GM23338 (cell line): ENCODE measurements around the gene WNT7A. TPM values are rescaled to one million over a fixed set of nuclear protein-coding genes. Genes with fewer than 3 reads are reported as not detected.

Experiments
- ATAC-seq: fragments of 200-7000 bp; cut with Tn5 transposase; 3 replicates; pipeline ENCODE4 v1.9.1; 2020
- DNase-seq: peaks from one replicate; pipeline ENCODE4 v3.0.0-alpha.2; 2015; ENCODE audit warnings: low spot score
- H2AFZ ChIP-seq: fragments of 200-600 bp; sonication (generic); 2 replicates; pipeline ENCODE4 v1.8.0; 2016; ENCODE audit warnings: antibody characterized with exemption, mild to moderate bottlenecking, moderate library complexity
- H3F3A ChIP-seq: fragments of 200-600 bp; sonication (generic); replicated peaks from 2 replicates; pipeline ENCODE4 v1.8.0; 2017; ENCODE audit warnings: antibody characterized with exemption, mixed run types, low read depth
- H3K27ac ChIP-seq: fragments of 200-600 bp; sonication (generic); 2 replicates; pipeline ENCODE4 v1.6.1; 2016; ENCODE audit warnings: low read depth
- H3K27me3 ChIP-seq: fragments of 200-600 bp; sonication (generic); 2 replicates; pipeline ENCODE4 v1.8.0; 2016; ENCODE audit warnings: mild to moderate bottlenecking, mixed run types, moderate library complexity; ENCODE audit not compliant: insufficient read depth
- H3K36me3 ChIP-seq: fragments of 200-600 bp; sonication (generic); 2 replicates; pipeline ENCODE4 v1.8.0; 2016; ENCODE audit warnings: mild to moderate bottlenecking; ENCODE audit not compliant: insufficient read depth
- H3K4me1 ChIP-seq: fragments of 200-600 bp; sonication (generic); 2 replicates; pipeline ENCODE4 v1.8.0; 2016; ENCODE audit warnings: mild to moderate bottlenecking, moderate library complexity; ENCODE audit not compliant: insufficient read depth
- H3K4me2 ChIP-seq: fragments of 200-600 bp; sonication (generic); 2 replicates; pipeline ENCODE4 v1.7.1; 2017; ENCODE audit warnings: mixed run types
- H3K4me3 ChIP-seq: fragments of 200-600 bp; sonication (generic); 2 replicates; pipeline ENCODE4 v1.6.1; 2016; ENCODE audit warnings: mixed run types
- H3K79me2 ChIP-seq: fragments of 200-600 bp; sonication (generic); replicated peaks from 2 replicates; pipeline ENCODE4 v1.8.0; 2017; ENCODE audit warnings: mild to moderate bottlenecking; ENCODE audit not compliant: insufficient read depth
- H3K9me2 ChIP-seq: fragments of 200-600 bp; sonication (generic); 2 replicates; pipeline ENCODE4 v1.8.0; 2017; ENCODE audit not compliant: insufficient read depth
- H4K20me1 ChIP-seq: fragments of 200-600 bp; sonication (generic); replicated peaks from 2 replicates; pipeline ENCODE4 v1.8.0; 2017; ENCODE audit warnings: mild to moderate bottlenecking; ENCODE audit not compliant: insufficient read depth
- H3K27ac Mint-ChIP-seq: 2 replicates; pipeline ENCODE4 v1.8.0; 2020; ENCODE audit warnings: inconsistent platforms, mild to moderate bottlenecking, moderate library complexity, mixed read lengths
- H3K27me3 Mint-ChIP-seq: 3 replicates; pipeline ENCODE4 v1.8.0; 2022; ENCODE audit warnings: low read depth, mild to moderate bottlenecking, moderate library complexity, mixed read lengths, inconsistent platforms; ENCODE audit not compliant: insufficient read depth, poor library complexity
- H3K36me3 Mint-ChIP-seq: 3 replicates; pipeline ENCODE4 v1.8.0; 2021; ENCODE audit warnings: low read depth, mild to moderate bottlenecking, inconsistent platforms, moderate library complexity, mixed read lengths
- H3K4me1 Mint-ChIP-seq: 3 replicates; pipeline ENCODE4 v1.8.0; 2020; ENCODE audit warnings: mild to moderate bottlenecking, inconsistent platforms, mixed read lengths
- H3K4me3 Mint-ChIP-seq: 3 replicates; pipeline ENCODE4 v1.8.0; 2021; ENCODE audit warnings: moderate library complexity, mild to moderate bottlenecking, inconsistent platforms, mixed read lengths
- H3K9me3 Mint-ChIP-seq: 3 replicates; pipeline ENCODE4 v1.8.0; 2020; ENCODE audit warnings: moderate library complexity, mild to moderate bottlenecking, inconsistent platforms, mixed read lengths
- CREB1 ChIP-seq: fragments of 250-450 bp; sonication (Bioruptor Pico); IDR thresholded peaks from 2 replicates; pipeline ENCODE4 v1.5.0; 2020; ENCODE audit warnings: low read depth, mild to moderate bottlenecking, moderate library complexity
- CTCF ChIP-seq, 2 experiments: fragments of 200-600 bp in 1 of 2; sonication (generic) in 1 of 2; conservative IDR thresholded peaks; 2 replicates each; pipeline versions ENCODE4 v1.5.1 to v1.6.1; 2016 to 2017; ENCODE audit warnings: antibody characterized with exemption in 2 of 2, low read depth in 2 of 2, mild to moderate bottlenecking in 2 of 2, moderate library complexity in 1 of 2
- ETS1 ChIP-seq: IDR thresholded peaks from 2 replicates; pipeline ENCODE4 v1.6.1; 2016; ENCODE audit warnings: antibody characterized with exemption
- EZH2 ChIP-seq: fragments of 200-600 bp; sonication (generic); IDR thresholded peaks from one replicate; pipeline ENCODE4 v1.8.0; 2017; ENCODE audit warnings: antibody characterized with exemption, mild to moderate bottlenecking, low read depth; ENCODE audit not compliant: unreplicated experiment
- EZH2phosphoT487 ChIP-seq: fragments of 200-600 bp; sonication (generic); IDR thresholded peaks from one replicate; pipeline ENCODE4 v1.8.1; 2018; ENCODE audit warnings: antibody characterized with exemption; ENCODE audit not compliant: unreplicated experiment
- JUNB ChIP-seq: IDR thresholded peaks from one replicate; pipeline ENCODE4 v1.6.1; 2016; ENCODE audit warnings: antibody characterized with exemption; ENCODE audit not compliant: unreplicated experiment
- NANOG ChIP-seq: IDR thresholded peaks from 2 replicates; pipeline ENCODE4 v1.6.1; 2016; ENCODE audit warnings: antibody characterized with exemption, borderline replicate concordance
- POLR2AphosphoS5 ChIP-seq: IDR thresholded peaks from 2 replicates; pipeline ENCODE4 v1.6.1; 2016; ENCODE audit warnings: antibody characterized with exemption, low read depth
- REST ChIP-seq: IDR thresholded peaks from one replicate; pipeline ENCODE4 v1.6.1; 2018; ENCODE audit warnings: antibody characterized with exemption; ENCODE audit not compliant: unreplicated experiment
- STAT1 ChIP-seq: IDR thresholded peaks from one replicate; pipeline ENCODE4 v1.6.1; 2016; ENCODE audit warnings: antibody characterized with exemption; ENCODE audit not compliant: unreplicated experiment
- ZNF114 ChIP-seq: fragments of 250-450 bp; sonication (Bioruptor Pico); IDR thresholded peaks from 2 replicates; pipeline ENCODE4 v1.5.0; 2020; ENCODE audit warnings: mild to moderate bottlenecking, moderate library complexity
- ZNF331 ChIP-seq: fragments of 250-450 bp; sonication (Bioruptor Pico); IDR thresholded peaks from 2 replicates; pipeline ENCODE4 v1.5.0; 2020; ENCODE audit warnings: low read depth, mild to moderate bottlenecking, moderate library complexity
- ZNF462 ChIP-seq: fragments of 250-450 bp; sonication (Bioruptor Pico); IDR thresholded peaks from 2 replicates; pipeline ENCODE4 v1.5.0; 2020; ENCODE audit warnings: mild to moderate bottlenecking, moderate library complexity
- polyA plus RNA-seq: library from polyadenylated mRNA; unstranded; fragments of >200 nt; fragmentation: Nextera tagmentation; extraction: Ambion mirVana; gene quantifications from 2 replicates; pipeline ENCODE4 v1.2.1, GENCODE V29; 2016
- total RNA-seq: library from RNA; depleted of rRNA; stranded (reverse); fragments of >200 nt; shearing (Covaris generic); gene quantifications from 2 replicates; pipeline ENCODE4 v1.2.3, GENCODE V29; 2014

The WNT7A gene
- total and polyA plus RNA-seq, 2 experiments from 2014 or later = not detected

GRCh38 chr3:13852638-13853009 lies 27.2 kb downstream of the WNT7A start:
- no peak overlapping the region for H3K4me3 Mint-ChIP-seq
- no peaks in the 10 kb centered on the region for H3K36me3 Mint-ChIP-seq
- H3K36me3 ChIP-seq = no peaks in the 10 kb centered on the region
- no peak for ATAC-seq
- H4K20me1 ChIP-seq = no peaks in the 10 kb centered on the region
- H3K4me3 ChIP-seq = no peak overlapping the region
- H3K9me3 Mint-ChIP-seq = no peaks in the 10 kb centered on the region
- no peaks in the 10 kb centered on the region for H3K9me2 ChIP-seq
- H3K4me1 ChIP-seq = no peaks in the 10 kb centered on the region
- TF ChIP-seq NANOG (no peak), POLR2AphosphoS5 (no peak), CTCF (conservative IDR thresholded peaks at IDR 0.05; ENCODE audit: low read depth in 2 of 2) (no peak), EZH2 (no peak), REST (no peak), ZNF331 (no peak), ZNF114 (CRISPR knock-in tag) (no peak), JUNB (no peak), CREB1 (CRISPR knock-in tag) (no peak), EZH2phosphoT487 (no peak), STAT1 (no peak), ZNF462 (CRISPR knock-in tag) (no peak), ETS1 (no peak)
- H2AFZ ChIP-seq = no peak overlapping the region
- peaks cover 15% of the 10 kb centered on the region for H3K27me3 Mint-ChIP-seq
- no peak for DNase-seq
- H3K79me2 ChIP-seq = no peaks in the 10 kb centered on the region
- H3K4me1 Mint-ChIP-seq = peaks cover 7% of the 10 kb centered on the region
- no peak overlapping the region for H3K27ac Mint-ChIP-seq
- H3F3A ChIP-seq = no peaks in the 10 kb centered on the region
- no peaks in the 10 kb centered on the region for H3K27me3 ChIP-seq
- H3K4me2 ChIP-seq = no peak overlapping the region
- no peak overlapping the region for H3K27ac ChIP-seq
